Central memory CD4-positive, alpha-beta T cell (primary cell): ENCODE results near the gene TNRC6A.
"Not testable (repeated sequence)": the region's sequence is repeated elsewhere in the genome, so short reads cannot be mapped to it uniquely, and the experiment has no call there.

Experiments
- DNase-seq: peaks from one replicate; pipeline ENCODE4 v3.0.0; 2022

TNRC6A gene

GRCh38 chr16:24728891-24729242 lies 584 bp upstream of the TNRC6A start:
- DNase-seq: no peak

DNA sequence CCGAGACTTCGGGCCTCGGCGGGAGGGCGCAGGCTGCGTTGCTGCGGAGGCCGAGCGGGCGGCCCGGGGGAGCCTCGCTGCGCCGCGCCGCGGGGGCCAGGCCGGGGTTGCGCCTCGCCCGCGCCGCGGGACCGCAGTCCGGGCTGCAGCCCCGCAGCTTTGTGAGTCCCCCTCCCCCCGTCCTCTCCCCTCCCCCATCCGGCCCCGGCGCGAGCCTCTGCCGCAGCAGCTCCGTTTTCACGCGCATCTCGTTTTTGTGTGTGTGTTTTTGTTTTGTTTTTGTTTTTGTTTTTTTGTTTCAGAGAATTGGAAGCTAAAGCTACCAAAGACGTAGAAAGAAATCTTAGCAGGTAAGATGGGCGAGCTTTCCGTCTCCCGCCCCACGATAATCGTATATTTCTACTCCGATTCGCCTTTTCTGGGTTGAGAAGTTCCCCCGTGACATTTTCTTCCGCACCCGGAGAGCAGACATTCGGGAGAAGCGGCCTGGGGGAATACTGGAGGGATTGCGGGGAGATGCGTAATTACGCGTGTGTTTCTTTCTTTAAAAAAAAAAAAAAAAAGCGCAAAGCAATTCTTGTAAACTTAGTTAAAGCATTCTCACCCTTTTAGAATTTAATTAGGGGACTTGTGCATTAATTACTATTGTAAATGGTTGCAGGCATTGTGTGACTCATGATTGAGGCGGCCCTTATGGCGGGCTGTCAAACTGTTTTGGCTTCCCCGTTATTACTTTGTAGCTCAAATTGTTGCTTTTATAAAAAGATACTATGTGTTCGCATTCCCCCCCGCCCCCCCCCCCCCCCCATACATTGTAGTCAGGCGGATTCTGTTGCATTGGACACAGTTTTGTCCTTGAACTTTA lies 732 bp downstream of the TNRC6A start:
- DNase-seq: no peak

GRCh38 chr16:24730914-24731313 lies 1.5 kb downstream of the TNRC6A start:
- no peak for DNase-seq

DNA sequence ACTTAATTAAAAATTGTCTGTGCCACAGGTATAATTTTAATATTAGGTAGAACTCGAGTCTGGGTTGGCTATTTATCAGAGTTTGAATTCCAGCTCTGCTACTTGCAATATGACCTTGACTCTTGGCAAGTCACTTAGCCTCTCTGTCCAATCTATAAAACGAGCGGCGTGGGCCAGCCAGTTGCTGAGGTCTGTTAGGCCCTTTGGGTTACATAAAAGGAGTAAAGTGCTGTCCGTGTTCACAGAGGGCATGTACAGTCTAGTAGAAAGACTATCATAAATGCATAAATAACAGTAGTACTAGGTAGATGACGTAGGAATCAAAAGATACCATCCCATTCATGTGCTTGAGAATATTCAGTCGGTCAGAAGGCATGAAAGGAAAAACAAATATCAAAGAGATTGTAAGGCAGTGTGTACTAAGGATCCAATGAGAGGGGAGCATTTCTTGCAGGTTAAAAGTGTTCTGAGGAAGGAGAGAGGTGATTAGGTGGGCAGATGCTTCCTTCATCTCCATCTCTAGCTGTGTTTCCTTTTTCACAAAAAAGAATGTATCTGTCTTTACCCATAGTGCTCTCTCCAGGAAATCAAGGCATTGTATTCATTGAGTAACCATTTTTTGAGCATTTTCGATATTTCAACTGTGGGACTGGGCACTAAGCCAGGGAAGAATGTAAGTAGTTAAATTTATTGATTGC lies 2.4 kb downstream of the TNRC6A start:
- DNase-seq: peak; percentile 7

DNA sequence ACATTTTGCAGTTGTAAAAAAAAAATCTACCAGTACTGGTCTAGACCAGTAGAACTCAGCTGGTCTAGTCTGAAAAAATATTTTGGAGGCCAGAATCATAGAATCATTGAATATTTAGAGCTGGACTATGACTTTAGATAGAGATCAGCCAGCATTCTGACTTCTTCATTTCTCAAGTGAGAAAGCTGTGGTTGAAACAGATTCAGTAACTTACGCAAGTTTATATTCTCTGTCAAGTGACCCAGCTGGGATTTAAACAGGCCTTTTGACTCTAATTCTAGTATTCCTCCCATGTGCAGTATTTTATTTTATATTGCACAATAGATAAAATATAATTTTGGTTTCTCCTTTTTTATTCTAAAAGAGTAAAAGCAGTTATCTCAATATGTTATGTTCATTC lies 4.9 kb downstream of the TNRC6A start:
- no peak for DNase-seq

DNA sequence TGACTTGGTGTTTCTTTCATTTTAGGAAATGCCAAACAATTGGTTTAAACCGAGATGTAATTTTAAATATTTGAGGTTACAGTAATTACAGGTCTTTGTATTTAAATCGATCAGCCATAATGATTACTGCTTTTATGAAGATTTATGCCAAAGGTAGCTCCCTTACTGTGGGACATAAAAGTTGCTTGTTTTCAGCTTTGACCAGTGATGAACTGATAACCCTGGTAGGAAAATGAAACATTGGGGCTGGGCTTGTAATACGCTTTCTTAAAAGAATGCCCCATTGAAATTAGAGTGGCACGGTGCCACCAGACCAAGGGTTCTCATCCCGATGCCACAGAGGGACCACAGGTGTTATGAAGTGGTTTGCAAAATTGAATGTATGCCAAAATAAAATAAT lies 7.3 kb downstream of the TNRC6A start:
- no peak for DNase-seq

DNA sequence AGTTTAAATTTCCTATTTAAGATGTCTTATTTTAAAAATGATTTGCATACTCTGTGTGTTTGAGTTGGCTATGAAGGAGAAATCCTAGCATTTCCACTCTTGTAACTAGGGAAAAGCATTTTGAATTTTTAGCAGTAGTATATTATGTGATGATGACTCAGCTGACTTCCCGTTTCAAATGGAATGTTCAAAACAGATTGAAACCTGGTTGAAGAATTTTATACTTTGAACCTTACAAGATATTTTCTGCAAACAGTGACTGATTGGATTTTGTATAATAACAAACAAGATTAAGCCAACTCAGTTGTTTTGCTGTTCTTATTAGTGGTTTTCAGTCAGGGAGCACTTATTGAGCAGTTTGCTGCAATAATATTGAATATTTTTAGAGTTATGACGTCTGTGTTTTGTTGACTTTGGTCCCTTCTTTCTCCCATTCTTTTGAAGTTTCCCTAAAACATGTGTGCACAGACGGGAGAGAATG lies 8.0 kb downstream of the TNRC6A start:
- DNase-seq: no peak

- DNase-seq: no peak
Observed at GRCh38 chr16:24737916-24738594, 8.6 kb downstream of the TNRC6A start.

GRCh38 chr16:24738895-24739294 lies 9.4 kb downstream of the TNRC6A start:
- DNase-seq: no peak

DNA sequence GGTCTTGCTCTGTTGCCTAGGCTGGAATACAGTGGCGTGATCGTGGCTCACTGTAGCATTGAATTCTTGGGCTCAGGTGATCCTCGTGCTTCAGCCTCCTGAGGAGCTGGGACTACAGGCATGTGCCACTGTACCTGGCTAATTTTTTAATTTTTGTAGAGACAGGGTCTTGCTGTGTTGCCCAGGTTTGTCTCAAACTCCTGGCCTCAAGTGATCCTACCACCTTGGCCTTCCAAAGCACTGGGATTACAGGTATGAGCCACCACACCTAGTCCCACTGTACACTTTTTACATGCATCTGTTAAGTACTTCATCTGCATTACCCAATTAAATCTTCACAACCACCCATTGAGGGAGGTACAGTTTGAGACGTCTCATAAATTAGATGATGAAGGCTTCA lies 12.4 kb downstream of the TNRC6A start:
- no peak for DNase-seq

DNA sequence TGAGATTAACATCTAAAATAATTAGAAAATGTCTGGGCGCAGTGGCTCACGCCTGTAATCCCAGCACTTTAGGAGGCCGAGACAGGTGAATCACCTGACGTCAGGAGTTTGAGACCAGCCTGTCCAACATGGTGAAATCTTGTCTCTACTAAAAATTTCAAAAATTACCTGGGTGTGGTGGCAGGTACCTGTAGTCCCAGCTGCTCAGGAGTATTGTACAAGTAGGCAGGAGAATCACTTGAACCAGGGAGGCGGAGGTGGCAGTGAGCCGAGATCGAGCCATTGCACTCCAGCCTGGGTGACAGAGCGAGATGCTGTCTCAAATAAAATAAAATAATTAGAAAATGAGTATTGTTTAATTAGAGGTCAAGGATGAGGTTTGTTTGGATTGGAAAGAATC lies 13.2 kb downstream of the TNRC6A start:
- not testable (repeated sequence) for DNase-seq

GRCh38 chr16:24745391-24745790 lies 15.9 kb downstream of the TNRC6A start:
- DNase-seq: no peak

DNA sequence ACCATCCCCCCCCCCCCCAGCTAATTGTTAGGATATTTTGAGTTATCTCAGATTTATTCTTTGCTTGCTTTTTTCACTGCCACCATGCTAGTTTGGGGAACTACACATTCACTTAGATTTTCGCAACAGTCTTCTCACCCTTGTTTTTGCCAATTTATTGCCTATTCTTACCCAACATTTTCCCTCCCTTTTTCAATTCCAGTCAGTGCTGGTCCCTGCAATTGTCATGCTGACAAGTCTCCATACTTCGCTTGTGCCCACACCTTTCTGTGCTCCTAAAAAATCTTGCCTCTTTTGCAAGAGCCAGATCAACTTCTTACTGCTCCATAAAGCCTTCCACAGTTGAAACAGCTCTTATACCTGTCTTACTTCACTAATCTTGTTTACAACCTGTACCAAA lies 16.3 kb downstream of the TNRC6A start:
- DNase-seq: no peak

GRCh38 chr16:24747441-24747840 lies 18.0 kb downstream of the TNRC6A start:
- no peak for DNase-seq

GRCh38 chr16:24748242-24748641 lies 18.8 kb downstream of the TNRC6A start:
- no peak for DNase-seq

- DNase-seq: no peak
Observed at GRCh38 chr16:24749310-24749709, 19.9 kb downstream of the TNRC6A start.

GRCh38 chr16:24749872-24750271 lies 20.4 kb downstream of the TNRC6A start:
- not testable (repeated sequence) for DNase-seq

- no peak for DNase-seq
Observed at GRCh38 chr16:24753000-24753399, 23.5 kb downstream of the TNRC6A start.

GRCh38 chr16:24753437-24753836 lies 24.0 kb downstream of the TNRC6A start:
- no peak for DNase-seq

DNA sequence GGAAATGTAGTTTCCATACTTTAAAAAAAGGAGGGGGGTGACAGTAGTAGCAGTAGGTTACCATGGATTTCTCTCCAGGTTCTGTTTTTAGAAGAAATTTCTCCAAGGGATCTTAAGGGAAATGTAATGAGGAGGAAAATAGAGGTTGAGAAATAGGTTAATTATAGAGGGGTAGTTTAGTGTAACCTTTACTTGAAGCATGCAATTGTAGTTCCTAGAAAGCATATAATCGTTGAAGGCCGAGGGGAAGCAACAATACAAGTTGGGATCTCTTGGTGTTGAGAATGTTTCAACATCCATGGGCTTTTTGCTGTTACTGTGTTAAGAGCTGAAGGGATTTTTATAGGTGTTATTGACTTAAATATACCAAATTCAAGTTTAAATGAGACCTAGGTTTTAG lies 25.1 kb downstream of the TNRC6A start:
- DNase-seq: no peak

DNA sequence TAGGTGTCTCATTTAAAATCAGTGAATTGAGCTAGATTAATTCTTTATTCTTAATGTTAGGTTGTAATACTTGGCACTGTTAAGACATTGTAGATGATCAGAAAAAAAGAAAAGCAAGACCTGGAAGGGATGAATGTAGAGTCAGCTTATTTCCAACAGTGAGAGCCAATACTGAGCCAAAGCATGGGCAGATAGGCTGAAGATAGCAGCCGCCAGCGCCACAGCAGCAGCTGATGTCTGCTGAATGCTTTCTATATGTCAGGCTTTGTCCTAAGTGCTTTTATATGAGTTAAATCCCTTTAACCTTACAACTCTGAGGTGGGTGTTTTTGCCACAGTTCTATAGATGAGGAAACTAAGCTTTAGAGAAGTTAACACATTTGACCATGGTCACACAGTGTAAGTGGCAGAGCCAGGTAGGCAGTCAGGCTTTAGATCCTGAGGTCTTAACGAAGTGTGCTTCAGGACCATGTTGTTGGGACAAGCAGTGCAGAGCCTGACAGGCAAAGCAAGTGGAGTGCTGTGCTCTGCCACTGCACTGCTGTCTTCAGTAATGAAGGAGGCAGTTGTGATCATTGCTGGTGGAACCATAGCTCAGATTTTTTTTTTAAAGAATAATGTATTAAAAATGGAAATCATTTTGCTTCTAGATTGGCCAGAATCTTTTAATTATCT lies 25.9 kb downstream of the TNRC6A start:
- no peak for DNase-seq

DNA sequence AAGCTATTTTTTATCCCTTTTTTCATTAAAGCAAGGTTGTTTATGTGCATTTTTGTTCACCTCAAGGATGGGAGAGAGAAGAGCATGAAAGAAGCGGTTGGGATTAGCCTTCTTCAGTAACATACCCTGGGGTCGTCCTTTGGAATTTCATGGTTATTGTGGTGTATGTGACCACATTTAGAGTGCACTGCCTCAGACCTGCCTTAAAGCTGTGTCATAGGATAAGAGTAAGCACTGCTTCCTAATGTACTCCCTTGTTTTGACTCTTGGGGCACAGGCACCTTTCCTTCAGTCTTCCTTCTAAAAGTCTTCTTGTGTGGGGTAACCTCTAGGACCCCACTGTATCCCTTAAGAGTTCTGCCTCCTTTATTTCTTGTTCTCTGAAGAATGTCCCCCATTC lies 28.9 kb downstream of the TNRC6A start:
- DNase-seq: no peak

- DNase-seq: no peak
Observed at GRCh38 chr16:24759006-24759405, 29.6 kb downstream of the TNRC6A start.
